HG03103 (cell line): ENCODE results near the gene MUS81.
"Not testable (repeated sequence)": the region's sequence is repeated elsewhere in the genome, so short reads cannot be mapped to it uniquely, and the experiment has no call there.

Experiments
- ATAC-seq: cut with Tn5 transposase; IDR thresholded peaks from one replicate; pipeline ENCODE4 v1.9.1; 2021; ENCODE audit warnings: low read depth; ENCODE audit not compliant: unreplicated experiment

The MUS81 gene

GRCh38 chr11:65860278-65861164 is at the start of gene MUS81:
MUS81 (plus strand) TSS chr11:65860433; CDS start chr11:65860754, 321 bp downstream.
- no peak for ATAC-seq

GRCh38 chr11:65811764-65812475 is 48.3 kb upstream of the MUS81 start:
- no peak for ATAC-seq

GRCh38 chr11:65814131-65814985 is 45.9 kb upstream of the MUS81 start:
- no peak for ATAC-seq

GRCh38 chr11:65814986-65815565 is 45.2 kb upstream of the MUS81 start:
- ATAC-seq = no peak

- ATAC-seq = no peak
These were observed 43.5 kb upstream of the MUS81 start for GRCh38 chr11:65816696-65817095.

- no peak for ATAC-seq
These were observed 42.9 kb upstream of the MUS81 start for GRCh38 chr11:65817312-65817834.

- ATAC-seq = peak; percentile 76
These were observed 42.2 kb upstream of the MUS81 start for GRCh38 chr11:65817835-65818680.

- no peak for ATAC-seq
These were observed 39.1 kb upstream of the MUS81 start for GRCh38 chr11:65821107-65821506.

GRCh38 chr11:65822776-65823528 is 37.3 kb upstream of the MUS81 start:
- no peak for ATAC-seq

- no peak for ATAC-seq
These were observed 33.1 kb upstream of the MUS81 start for GRCh38 chr11:65826984-65827735.

GRCh38 chr11:65829459-65829858 is 30.8 kb upstream of the MUS81 start:
- ATAC-seq = no peak

- ATAC-seq = not testable (repeated sequence)
These were observed 28.0 kb upstream of the MUS81 start for GRCh38 chr11:65832231-65832630.

GRCh38 chr11:65833297-65834030 is 26.8 kb upstream of the MUS81 start, which contains the start of gene SNX32:
SNX32 (plus strand) TSS chr11:65833963; CDS start chr11:65834066, 103 bp downstream.
- peak; percentile 88 for ATAC-seq

- no peak for ATAC-seq
These were observed 26.0 kb upstream of the MUS81 start for GRCh38 chr11:65834202-65834601.

- ATAC-seq = no peak
These were observed 18.1 kb upstream of the MUS81 start for GRCh38 chr11:65842144-65842543.

- ATAC-seq = no peak
These were observed 16.4 kb upstream of the MUS81 start for GRCh38 chr11:65843811-65844210.

GRCh38 chr11:65844231-65844872 is 15.9 kb upstream of the MUS81 start:
- no peak for ATAC-seq
